DMS 273 treated with DMSO at 0.1 percent for 48 hours (cell line): ENCODE data around the gene RSL1D1.
"Not testable (repeated sequence)": the region's sequence is repeated elsewhere in the genome, so short reads cannot be mapped to it uniquely, and the experiment has no call there.

Source experiments
- DNase-seq: peaks from one replicate; lab custom pipeline; 2025; lab: John Stamatoyannopoulos, UW

The RSL1D1 gene

DNA sequence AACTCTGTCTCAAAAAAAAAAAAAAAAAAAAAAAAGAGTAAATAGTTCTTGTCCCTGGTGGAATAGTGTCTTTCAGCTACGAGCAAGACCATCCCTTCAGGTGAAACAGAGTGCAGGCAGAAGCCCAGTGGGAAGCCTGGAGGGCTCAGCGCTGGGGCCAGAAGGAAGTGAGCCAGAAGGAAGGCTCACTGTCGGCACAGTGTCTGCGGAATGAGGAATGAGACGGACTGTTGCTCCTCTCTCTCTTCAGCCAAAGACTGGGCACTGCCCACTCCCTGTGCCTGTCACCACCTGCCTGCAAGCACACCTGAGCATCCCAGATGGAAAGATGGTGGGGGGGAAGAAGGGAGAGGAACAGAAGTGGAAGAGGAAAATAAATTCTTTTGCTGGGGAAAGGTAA lies 7.5 kb downstream of the RSL1D1 start:
- DNase-seq: no peak

DNA sequence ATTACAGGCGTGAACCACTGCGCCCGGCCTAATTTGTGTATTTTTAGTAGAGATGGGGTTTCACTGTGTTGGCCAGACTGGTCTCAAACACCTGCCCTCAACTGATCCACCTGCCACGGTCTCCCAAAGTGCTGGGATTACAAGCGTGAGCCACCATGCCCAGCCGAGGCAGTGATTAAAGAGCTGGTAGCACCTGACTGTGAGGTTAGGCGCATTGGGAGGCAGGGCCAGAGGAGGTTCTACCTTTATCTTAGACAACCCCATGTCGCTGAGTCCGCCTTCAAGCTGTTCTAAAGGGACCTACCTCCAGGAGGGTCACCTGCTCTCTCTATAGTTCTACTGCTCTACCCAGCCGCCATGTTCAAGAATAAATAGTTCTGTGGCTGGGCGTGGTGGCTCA lies 8.1 kb downstream of the RSL1D1 start:
- DNase-seq: no peak

- no peak for DNase-seq
These were observed 10.3 kb downstream of the RSL1D1 start for GRCh38 chr16:11841026-11841425.

- no peak for DNase-seq
These were observed 14.6 kb downstream of the RSL1D1 start for GRCh38 chr16:11836650-11837244.

DNA sequence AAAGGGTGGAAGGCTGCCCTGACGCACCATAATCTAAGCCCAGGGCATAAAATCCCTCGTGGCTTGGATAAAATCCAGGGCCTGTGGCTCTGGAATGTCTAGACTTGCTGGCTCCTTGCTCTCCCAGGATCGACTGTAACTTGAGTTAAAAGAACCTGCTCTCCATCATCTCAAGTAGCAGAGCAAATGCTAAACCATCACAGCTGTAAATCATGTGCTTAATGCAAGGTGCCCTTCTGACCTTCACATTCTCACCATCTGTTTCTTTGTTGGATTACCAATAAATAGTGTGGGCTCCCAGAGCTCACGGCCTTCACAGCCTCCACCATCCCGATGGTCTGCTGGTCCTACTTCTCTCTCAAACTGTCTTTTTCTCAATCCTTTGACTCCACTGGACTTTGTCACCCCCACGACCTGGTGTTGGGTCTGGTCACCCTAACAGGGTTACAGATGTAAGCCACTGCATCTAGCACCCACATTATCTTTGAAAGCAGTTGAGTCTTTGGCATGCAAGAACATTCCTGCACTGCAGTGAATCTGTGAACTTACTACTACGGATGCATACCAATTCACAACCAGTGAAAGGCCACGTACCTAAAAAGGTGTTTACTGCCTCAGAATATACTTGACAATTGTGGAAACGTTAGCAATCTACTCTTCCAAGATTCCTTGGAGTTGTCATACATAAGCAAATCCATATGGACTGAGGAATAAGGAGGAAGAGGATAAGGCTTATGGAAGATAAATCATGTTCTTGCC lies 15.3 kb downstream of the RSL1D1 start:
- DNase-seq: peak; percentile 77

DNA sequence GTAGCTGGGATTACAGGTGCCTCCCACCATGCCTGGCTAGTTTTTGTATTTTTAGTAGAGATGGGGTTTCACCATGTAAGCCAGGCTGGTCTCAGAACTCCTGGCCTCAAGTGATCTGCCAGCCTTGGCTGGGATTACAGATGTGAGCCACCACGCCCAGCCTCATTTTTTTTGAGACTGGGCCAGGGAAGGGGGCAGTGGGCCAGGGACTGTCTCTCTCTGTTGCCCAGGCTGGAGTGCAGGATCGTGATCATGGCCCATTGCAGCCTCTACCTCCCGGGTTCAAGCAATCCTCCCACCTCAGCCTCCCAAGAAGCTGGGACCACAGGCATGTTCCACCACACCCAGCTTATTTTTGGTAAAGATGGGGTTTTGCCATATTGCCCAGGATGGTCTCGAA lies 16.0 kb downstream of the RSL1D1 start:
- no peak for DNase-seq

DNA sequence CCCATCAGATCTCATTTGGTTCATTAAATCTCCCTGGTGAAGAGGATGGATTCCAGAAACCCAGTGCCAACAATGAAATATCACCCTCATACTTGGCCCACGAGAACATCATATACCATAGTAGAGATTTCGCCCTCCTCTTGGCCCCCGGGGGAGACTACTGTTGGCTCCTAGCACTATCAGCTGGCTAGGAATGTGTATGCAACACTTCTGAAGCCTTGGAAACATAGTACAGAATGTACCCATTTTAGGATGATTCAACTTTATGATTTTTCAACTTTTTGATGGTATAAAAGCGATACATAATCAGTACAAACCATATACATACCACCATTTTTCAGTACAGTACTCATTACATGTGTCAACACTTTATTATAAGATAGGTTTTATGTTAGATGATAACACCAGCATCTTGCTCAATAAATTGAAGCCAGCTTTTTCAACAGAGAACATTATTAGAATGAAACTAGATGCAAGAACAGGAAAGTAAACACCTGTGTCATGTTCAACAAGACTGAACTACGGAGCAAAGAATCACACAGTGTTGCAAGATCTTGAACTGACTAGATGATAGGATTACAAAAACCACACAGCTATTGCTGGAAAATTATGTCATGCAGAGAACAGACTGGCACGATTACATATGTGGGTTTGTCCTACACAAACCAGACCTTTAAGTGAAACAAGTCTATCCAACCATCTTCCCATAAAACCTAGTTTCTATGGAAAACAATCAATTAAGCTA lies 17.2 kb downstream of the RSL1D1 start:
- no peak for DNase-seq

GRCh38 chr16:11828696-11829095 lies 22.6 kb downstream of the RSL1D1 start:
- no peak for DNase-seq

GRCh38 chr16:11825520-11826165 lies 25.7 kb downstream of the RSL1D1 start:
- DNase-seq: not testable (repeated sequence)

DNA sequence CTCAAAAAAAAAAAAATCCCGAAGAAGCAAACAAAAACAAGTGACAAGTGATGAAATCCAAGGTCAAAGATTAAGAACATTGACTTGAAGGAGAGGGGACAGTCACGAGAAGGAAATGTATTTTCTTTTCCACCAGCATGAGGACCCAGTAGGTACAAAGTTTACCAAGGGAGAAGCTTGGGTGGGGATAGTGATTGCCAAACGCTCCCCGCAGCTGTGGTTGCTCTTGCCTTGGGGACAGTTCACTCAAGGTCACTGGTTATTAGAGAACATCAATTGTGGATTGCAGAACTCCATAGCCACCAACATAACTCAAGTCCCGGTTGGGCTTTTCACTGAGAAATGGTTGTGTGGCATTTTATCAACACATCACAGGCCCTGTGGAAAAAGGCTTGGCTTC lies 27.0 kb downstream of the RSL1D1 start:
- no peak for DNase-seq

DNA sequence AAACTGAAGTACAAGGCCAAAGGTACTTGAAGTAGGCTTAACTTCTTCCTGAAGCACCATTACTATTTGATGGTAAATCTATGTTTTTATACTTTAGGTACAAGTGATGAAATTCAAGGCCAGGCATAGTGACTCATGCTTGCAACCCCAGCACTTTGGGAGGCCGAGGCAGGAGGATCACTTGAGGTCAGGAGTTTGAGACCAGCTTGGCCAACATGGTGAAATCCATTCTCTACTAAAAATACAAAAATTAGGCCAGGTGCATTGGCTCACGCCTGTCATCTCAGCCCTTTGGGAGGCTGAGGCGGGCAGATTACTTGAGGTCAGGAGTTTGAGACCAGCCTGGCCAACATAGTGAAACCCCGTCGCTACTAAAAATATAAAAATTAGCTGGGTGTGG lies 27.7 kb downstream of the RSL1D1 start:
- not testable (repeated sequence) for DNase-seq

DNA sequence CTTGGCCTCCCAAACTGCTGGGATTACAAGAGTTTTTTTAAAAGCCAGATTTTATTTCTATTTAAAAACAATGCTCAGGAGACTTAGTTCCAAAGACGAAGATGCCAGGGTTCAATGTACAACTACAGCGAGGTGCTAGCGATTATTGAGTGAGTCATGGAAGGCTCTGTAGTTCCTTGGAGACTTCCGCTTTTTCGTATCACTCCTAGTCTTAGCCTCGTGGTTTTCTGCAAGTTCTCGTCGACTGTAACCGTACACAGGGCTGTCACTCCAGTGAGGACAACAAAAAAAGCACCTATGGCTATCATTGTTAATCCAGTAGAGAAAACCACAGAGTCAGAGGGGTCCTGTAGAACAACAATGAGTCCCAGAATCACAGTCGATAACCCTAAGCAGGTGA lies 31.5 kb downstream of the RSL1D1 start:
- no peak for DNase-seq

DNA sequence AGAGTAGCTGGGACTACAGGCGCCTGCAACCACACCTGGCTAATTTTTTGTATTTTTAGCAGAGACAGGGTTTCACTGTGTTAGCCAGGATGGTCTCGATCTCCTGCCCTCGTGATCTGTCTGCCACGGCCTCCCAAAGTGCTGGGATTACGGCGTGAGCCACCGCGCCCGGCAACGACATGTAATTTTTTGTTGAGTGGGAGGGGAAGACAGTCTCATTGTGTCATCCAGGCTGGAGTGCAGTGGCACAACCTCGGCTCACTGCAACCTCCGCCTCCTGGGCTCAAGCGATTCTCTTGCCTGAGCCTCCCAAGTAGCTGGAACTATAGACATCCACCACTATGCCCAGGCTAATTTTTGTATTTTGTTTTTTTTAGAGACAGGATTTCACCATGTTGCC lies 32.4 kb downstream of the RSL1D1 start:
- not testable (repeated sequence) for DNase-seq

DNA sequence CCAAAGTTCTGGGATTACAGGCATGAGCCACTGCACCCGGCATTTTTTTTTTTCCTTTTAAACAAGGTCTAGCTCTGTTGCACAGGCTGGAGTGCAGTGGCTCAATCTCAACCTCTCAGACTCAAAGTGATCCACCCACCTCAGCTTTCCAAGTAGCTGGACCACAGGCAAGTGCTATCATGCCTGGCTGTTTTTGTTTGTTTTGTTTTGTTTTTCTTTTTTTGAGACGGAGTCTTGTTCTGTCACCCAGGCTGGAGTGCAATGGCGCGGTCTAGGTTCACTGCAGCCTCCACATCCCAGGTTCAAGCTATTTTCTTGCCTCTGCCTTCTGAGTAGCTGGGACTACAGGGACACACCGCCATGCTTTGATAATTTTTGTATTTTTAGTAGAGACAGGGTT lies 35.2 kb downstream of the RSL1D1 start:
- no peak for DNase-seq

DNA sequence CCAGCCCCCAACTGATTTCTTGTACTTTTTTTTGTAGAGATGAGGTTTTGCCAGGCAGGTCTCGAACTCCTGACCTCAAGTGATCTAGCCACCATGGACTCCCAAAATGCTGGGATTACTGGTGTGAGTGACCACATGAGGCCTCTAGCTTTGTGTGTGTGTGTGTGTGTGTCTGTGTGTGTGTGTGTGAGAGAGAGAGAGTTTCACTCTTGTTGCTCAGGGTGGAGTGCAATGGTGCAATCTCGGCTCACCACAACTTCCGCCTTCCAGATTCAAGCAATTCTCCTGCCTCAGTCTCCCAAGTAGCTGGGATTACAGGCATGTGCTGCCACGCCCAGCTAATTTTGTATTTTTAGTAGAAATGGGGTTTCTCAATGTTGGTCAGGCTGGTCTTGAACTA lies 36.5 kb downstream of the RSL1D1 start:
- not testable (repeated sequence) for DNase-seq

GRCh38 chr16:11806721-11807120 lies 44.6 kb downstream of the RSL1D1 start:
- DNase-seq: no peak

GRCh38 chr16:11805556-11805955 lies 45.8 kb downstream of the RSL1D1 start:
- no peak for DNase-seq

- no peak for DNase-seq
These were observed 49.8 kb downstream of the RSL1D1 start for GRCh38 chr16:11801481-11802021.

- no peak for DNase-seq
These were observed 51.0 kb downstream of the RSL1D1 start for GRCh38 chr16:11800382-11800718.

- no peak for DNase-seq
These were observed 51.6 kb downstream of the RSL1D1 start for GRCh38 chr16:11799509-11800381.

GRCh38 chr16:11799017-11799381 lies 52.3 kb downstream of the RSL1D1 start:
- DNase-seq: no peak

DNA sequence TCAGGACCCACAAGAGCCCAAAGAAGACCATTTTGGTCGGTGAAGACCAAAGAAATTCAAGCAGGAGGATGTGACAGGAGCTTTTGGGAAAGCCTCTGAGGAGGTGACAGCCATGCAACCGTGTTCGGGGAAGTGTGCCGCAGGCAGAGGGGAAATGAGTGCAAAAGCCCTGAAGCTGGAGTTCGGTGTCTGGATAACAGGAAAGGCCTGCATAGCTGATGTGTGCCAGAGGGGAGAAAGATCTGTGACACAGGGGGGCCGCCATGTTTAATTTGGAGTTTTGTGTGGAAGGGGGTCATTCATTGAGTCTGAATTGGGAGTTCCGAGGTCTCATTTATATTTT lies 53.4 kb downstream of the RSL1D1 start:
- no peak for DNase-seq
